Activated T-helper 1 cell treated with anti-CD3 and anti-CD28 coated beads, Interleukin-2, amount 50 U/mL, for 16 hours (primary cell): ENCODE results near the gene HES7.
"Not testable (repeated sequence)": the region's sequence is repeated elsewhere in the genome, so short reads cannot be mapped to it uniquely, and the experiment has no call there.

Experiments used
- DNase-seq, 2 donors: peaks; one replicate each; pipeline ENCODE4 v3.0.0-alpha.2; 2020; ENCODE audit warnings: low read depth in 1 of 2, low spot score in 1 of 2

The HES7 gene

DNA sequence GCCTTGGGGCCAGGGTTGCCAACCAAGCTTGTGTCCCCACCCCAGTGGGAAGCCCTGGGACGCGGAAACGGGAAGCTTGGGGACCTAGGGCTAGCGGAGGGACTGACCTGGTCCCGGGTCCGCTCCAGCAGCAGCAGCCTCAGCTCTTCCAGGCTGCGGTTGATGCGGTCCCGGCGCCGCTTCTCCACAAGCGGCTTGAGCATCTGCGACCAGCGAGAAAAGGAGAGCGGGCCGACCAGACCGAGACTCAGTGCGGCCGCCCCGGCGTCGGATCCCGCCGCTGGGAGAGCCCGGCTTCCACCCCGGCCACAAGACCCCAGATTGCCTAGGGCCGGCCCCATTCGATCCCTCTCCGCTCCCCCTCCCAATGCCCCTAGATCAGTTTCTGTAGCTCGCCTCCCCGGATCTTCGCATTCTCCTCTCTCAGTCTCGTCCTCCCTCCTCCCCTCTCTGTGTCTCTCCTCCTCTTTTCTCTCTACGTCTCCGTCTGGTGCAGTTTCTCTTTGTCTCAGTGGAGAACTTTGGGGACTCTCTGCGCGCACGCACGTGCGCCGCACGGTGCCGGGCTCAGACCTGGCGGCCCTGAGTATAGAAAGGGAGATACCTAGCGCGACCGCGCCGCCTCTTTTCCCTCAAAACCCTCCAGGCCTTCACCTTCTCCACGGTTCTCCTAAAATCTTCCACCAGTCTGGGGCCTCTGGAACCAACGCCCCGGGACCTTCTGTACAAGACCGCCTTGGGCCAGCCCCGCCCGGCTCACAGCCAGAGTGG lies 797 bp downstream of the HES7 start:
- no peak for DNase-seq

DNA sequence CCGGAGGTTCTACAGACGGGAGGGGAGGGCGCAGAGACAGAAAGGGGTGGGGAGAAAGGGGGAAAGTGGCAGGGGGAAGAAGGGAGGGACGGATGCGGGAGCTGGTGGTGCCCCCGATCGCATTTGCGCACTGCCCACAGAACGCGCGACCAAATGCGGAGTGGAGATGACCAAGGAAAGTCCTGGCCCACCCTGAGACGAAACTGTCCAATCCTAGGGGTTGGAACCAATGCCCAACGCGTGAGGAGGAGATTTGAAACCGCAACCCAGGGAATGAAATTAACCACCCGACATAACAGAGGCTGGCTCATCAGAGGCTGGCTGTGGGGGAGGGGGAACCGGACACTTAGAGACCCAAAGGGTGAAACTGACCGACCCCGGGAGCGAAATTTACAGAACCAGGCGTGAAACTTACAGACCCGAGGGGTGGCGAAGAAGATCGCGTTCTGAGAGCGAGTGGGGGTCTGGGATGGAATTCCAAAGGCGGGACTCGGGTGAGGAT lies 1.4 kb downstream of the HES7 start:
- no peak for DNase-seq

DNA sequence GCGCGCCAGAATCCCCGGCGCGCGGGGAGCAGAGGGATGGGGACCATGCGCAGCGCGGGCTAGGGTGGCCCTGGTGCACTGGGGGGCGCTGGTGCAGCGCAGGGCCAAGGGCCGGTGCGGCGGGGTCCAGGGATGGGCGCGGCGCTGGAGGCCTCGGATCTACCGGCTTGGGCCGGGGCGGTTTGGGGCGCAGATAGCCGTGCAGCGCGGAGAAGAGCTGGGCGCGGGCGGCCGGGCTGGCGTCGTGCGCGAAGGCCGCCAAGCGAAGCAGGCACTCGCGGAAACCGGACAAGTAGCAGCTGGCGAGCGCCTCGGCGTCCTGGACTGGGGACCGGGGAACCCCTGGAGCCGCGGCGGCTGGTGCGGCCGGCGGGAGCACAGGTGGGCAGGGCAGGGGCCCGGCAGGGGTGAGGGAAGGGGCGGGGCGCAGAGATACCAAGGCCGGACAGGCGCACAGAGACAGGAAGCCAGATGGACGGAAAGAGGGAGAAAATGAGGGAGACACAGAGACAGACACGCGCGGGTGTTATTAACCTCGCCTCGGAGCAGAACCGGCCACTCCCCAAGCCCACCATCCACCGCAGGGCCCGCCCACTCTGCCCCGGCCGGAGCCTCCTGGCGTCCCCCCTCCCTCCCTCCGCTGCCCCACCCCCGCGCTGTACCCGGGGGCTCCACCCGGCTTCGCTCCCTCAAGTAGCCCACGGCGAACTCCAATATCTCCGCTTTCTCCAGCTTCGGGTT lies 2.1 kb downstream of the HES7 start:
- DNase-seq: no peak

DNA sequence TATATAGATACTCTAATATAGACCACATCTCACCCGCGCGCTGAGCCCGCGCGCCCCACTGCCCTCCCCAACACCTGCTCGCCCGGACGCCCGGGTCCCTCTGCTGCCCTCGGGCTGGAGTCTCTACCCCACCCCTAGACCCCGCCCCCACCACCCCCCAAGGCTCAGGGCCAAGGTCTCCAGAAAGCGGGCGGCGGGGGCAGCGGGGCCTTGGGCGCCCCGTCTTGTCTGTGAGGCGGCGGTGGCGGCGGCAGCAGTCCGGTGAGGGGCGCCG lies 2.6 kb downstream of the HES7 start:
- DNase-seq: no peak

DNA sequence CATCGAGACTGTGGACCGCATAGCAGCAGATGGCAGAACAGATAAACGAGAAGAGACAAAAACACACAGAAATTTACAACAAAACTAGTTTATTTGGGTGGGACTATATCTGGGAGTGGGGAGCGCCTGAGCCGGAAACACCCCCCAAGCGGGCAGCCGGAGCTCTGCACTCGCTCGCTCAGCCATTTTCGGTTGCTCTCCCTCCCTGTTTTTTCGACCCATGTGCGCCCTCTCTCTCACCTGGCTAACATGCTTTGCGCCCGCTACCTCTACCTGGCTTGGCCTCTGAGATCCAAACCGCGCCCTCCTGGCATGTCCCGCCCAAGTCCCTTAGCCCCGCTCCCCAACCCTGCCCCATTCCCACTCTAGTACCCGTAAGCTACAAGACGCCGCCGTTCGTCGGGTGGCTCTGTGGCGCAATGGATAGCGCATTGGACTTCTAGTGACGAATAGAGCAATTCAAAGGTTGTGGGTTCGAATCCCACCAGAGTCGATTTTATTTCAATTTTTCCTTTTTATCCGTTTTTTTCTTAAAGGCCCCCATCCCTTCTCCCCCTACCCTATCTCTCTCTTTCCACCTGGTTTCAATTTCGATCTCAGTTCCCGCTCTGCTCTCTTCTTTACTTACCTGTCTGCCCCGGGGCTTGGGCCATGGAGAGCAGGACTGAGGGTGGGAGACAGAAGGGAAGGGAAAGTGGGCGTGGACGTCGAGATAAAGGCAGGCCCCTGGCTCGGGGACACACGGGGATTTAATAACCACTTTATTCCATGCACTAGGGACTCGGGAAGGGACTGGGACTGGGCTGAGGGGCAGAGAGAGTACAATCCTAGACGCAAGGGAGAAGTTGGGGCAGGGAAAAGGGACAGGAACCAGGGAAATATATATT lies 3.1 kb downstream of the HES7 start:
- DNase-seq: peak in 1 of 2 donors; percentile 57

DNA sequence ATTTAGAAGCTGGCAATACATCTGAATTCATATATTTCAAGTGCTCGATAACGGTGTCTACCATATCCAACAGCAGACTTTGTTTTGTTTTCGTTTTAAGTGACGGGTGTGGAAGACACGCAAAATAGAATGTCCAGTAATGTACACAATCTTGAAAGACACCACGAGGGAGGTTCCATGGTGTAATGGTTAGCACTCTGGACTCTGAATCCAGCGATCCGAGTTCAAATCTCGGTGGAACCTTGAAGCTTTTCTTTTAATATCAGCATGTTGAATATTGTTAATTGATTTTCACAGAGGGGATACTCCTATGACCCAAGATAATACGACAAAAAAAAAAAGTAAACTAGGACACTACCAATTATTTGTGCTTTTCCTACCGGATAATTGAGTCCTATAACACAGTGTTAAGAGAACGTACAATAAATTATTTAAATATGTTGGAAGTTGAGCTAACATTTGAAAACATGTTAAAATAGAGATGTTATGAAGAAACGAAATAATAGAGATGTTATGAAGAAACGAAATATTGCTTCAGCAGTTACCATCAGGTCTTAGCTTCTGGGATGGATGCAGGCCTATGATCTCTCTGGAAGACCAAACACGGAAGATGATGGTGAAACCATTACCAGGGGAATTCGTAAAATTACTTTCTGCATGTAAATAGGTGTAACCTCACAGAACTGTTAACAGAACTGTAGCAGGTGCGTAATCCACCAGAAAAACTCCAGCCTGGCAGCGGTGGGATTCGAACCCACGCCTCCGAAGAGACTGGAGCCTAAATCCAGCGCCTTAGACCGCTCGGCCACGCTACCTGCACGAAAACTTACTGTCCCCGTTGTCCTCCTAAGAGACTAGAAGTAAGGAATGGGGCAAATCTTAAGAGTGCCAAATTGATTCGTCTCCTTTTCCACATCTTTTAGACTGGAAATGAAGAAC lies 4.1 kb downstream of the HES7 start:
- peak in 1 of 2 donors; percentile 71 for DNase-seq

DNA sequence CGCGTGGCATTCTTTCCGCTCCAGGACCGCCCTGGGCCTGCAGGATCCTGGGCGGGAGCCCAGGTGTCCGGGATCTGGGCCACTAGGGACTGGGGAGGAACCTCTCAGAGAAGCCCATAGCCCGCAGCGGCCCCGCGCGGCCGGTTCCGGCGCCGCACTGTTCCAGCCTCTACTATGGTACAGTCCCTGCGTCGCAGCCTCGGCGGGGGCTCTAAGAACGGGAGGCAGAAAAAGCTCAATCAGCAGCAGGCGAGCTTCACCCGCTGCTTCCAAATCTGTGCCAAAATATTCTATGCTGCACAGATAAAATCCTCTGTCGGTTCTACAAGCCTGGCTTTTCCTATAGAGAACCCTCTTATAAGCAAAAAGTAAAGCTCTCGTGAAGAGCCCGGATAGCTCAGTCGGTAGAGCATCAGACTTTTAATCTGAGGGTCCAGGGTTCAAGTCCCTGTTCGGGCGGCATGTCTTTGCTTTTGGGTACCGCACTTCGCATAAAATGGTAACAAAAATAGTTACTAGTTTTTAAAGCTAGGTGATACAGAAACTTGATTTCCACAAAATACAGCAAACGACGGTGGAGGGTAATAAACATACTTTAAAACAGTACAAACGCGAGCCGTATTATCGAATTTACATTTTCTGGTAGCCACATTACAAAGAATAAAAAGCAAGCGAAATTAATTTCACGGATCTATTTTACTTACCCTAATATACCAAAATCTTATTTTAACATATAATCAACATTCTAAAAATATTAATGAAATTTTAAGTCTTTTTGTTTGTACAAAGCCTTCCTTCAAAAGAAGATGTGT lies 4.9 kb downstream of the HES7 start:
- DNase-seq: peak; percentile 61 to 75

DNA sequence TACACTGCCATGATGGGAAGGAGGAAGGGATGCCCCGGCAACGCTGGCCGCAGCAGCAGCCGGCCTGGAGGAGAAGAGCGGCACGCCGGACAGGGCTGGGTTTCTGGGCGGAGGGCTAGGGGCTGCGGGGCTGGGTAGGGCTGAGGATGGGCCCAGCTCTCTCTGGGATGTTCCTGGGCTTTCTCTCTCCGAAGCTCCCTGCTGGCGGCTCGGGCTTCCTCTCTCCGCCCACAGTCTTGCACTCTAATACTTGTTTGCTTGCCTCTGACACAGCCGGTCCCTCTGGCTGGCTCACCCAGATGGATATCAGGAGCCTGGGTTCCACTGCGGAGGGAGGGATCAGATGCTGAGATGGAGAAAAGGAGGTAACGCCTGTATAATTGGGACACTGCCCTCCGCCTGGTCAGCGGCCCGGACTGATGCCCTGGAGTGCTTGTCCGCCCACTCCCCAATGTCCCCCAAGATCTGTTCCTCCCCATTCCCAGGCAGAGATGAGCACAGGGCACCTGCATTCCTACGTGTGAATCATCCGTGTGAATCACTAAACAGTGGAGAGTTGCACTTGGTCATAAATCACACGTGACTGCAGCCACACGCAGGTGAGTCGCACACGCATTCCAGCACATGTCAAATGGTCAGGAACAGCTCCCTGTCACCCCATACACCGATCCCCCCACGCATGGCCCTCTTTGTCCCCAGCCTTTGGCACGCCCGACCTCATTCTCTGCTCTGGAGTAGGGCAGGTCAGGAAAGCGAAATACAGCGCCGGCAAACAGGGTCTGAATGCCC lies 5.7 kb downstream of the HES7 start, which contains the start of gene ALOXE3:
Gene ALOXE3 (minus strand): TSS at position 535 of the 789 bp plus-strand sequence. CDS start 524 bp downstream, at position 11.
- DNase-seq: no peak

DNA sequence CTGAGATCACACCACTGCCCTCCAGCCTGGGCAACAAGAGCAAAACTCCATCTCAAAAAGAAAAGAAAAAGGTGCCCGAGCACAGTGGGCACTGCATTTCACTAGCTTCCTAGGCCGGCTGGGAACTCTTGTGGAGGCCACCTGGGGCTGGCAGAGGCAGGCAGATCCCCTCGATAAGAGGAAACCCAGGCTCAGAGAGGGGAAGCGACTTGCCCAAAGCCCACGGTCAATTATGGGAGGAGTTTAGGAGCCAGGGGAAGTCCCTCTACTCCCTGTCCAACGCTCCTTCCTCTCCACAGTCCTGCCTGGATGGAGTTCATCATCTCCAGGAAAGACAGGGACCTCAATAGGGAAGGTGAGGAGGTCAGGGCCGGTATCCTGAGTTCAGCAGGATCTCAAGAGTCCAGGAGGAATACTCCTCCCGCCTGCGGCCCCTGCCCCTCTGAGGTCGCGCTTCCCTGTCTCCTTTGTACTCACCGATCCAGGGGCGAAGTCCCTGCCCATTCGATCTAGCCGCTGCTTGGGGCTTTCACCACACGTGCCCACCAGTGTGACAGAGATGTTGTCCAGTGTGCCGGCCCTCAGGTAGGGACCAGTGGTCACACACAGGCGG lies 6.4 kb downstream of the HES7 start:
- DNase-seq: no peak

DNA sequence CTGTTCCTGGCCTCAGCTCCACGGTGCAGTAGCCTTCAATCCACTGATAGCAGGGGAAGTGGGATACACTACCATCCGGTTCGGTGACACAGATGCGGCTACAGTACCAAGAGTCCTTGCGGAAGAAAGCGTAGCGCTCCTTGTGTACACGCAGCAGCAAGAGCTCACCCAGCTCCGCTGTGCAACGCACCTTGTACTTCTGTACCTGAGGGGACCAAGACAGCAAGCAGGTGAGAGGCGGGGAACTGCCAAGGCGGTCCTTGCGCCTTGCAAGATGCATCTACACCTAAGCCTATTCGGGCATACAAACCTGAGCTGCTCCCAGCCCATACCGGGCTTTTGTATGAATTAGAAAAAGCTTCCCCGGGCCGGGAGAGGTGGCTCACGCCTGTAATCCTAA lies 7.1 kb downstream of the HES7 start:
- no peak for DNase-seq

DNA sequence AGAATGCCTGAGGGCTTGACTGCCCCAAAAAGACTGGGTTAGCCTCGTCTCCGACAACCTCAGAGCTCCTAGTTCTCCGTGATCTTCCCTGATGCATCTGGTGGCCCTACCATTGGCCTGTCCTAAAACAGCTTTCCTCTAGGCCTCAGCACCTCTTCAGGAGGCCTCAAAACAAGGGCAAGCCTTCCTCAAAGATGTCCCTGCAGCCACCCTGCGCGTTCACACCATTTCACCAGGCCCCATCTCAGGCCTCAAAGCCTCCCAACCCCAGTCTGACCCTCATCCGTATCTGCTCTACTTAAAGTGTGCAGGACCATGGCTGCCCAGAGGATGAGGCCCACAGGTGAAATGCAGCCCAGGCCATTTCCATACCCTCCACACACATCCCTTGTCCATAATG lies 13.0 kb downstream of the HES7 start:
- no peak for DNase-seq

DNA sequence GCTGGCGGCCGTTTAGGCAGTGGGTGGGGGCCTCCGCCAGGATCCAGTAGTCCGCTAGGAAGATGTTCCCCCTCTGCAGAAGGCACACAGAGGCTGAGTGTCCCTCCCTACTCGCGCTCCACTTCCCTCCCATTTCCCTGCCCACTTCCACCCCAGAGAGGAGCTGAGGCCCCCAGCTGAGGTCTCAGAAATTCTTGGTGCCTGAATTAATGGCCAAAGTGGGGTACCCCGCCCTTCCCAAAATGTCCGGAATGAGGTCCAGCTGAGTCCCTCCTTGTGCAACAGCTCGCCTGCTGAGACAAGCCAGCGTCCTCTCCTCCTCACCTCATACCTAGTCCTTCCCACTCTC lies 13.5 kb downstream of the HES7 start:
- DNase-seq: no peak

DNA sequence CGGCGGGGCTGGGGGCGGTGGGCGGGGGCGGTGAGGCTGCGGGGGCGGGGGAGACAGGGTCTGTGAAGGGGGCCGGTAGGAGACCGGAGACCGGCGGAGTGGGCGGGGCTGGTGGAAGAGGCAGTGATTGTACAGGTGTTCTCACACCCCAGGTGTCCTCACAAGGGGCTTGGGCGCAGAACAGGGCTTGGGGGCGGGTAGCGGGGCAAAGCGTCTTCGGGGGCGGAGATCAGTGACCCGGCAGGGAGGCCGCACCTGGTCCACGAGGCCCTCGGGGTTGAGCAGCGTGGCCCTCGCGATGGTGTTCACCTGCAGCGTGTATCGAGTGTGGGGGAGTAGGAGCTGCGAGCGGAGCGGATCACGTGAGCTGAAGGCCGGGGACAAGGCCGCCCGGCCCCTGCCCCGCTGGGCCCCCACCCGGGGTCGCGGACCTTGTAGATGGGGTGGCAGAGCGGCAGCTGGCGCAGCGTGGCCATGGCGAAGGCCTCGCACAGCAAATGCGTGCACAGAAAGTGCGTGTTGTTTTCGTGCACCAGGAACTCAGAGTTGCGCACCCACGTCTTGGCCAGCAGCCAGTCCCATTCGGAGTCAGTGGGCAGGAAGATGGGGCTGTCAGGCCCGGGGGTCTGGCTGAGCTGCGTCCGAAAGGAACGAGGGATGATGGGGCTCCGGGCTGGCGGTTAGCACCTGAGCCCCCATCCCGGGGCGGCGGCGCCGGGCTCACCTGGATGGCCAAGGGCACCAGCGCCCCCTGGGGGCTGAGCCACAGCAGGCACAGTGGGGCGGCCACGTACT lies 14.0 kb downstream of the HES7 start:
- peak; percentile 70 to 73 for DNase-seq

DNA sequence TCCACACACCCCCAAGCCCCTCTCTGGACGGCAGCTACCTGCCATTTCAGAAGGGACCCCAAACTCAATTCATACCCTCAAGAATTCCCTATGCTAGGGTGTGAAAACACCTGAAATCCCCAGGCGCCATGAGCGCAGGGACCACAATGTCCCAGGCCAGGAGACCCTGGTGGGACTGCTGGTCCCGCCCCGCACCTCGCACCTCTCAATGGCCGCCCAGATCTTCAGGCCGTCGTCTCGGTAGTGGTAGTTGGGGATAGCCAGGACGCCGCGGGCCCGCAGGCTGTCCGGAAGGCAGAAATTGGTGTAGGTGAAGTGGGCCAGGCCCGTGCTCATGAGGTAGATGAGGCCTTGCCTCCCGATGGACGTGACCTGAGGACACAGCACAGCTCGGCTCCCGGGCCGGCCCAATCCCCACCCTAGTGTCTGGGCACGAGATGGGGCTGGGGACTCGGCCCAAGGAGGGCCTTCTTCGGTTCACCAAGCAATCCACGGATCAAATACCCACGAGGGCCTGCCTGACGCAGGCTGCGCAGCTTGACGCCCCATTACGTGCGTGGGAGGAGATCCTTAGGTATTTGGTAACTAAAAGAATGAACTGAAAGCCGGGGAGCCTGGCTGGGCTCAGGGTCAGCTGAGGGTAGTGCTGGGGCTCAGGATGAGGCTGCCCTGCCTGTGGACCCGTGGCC lies 14.8 kb downstream of the HES7 start:
- DNase-seq: no peak

DNA sequence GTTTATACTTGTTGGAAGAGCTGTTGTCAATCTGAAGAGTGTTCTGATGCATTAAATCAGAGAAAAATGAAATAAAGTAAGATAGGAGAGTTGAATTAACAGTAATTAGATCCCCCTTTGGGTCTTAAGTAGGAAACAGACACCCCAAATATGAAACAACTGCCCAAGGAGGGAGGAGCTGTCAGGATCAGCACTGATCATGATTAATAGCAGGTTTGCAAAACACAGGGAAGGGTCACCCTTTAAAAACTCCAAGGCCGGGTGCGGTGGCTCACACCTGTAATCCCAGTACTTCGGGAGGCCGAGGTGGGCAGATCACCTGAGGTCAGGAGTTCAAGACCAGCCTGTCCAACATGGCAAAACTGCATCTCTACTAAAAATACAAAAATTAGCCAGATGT lies 16.9 kb downstream of the HES7 start:
- DNase-seq: not testable (repeated sequence)

DNA sequence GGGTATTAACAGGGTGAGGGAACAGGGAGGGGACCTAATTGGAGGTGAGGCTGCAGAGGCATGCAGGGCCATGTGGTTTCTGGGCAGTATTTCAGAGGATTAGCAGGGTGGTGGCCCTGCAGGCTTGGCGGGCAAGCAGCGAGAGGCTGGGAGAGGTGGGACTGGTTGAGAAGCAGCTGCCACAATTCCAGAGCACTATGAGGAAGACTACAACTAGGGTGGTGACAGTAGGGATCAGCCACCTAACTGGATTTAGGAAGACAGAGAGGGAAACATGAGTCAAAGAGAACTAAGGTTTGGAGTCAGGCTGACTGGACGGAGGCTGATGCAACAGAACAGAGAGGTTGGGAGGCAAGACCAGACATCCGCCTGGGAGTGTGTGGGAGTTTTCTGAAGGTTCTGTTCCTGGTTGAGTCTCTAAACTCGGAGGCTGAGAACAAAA lies 17.9 kb downstream of the HES7 start:
- no peak for DNase-seq

DNA sequence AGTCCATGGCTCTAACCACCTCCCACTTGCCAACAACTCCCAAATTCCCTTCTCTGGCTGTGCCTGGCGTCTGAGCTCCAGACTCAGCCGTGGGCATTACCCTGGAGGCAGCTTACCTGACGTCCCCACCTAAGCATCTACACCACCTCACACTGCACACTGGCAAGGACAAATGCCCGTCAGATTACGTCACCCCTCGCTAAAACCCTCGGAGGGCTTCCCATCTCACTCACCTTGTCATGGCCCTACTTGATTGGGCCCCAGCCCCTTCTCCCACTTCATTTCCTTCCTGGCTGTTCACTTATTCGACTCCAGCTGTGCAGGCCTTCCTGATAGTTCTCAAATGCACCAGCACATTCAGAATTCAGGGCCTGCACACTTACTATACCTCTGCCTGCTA lies 19.0 kb downstream of the HES7 start:
- DNase-seq: no peak
